ENCODE measurements around the gene ERBB4.
A peak's percentile ranks its signal among the peaks of the same experiment; 100 is the strongest.

ERBB4 gene

DNA sequence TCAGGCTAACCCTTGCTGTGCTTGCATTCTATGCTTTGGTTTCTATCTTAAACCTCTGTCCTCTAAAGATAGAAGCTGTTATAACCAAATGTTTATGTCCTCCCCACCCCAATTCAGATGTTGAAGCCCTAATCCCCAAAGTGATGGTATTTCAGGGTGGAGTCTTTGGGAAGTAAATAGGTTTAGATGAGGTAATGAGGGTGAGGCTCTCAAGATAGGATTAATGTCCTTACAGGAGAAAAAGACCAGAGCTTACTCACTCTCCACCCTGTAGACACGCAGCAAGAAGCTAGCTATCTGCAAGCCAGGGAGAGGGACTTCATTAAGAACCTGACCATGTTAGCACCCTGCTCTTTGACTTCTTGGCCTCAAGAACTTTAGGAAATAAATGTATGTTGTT is 362.5 kb downstream of the ERBB4 start:
- no peak overlapping the region for H3K27ac ChIP-seq
- no peaks in the 10 kb centered on the region for H3K36me3 ChIP-seq (ENCODE audit: insufficient read depth)
- H2AFZ ChIP-seq (ENCODE audit: low read depth) = peak overlapping the region; percentile 1; the same call in 1 of the 2 replicates
- no peak overlapping the region for H3K4me3 ChIP-seq (IDR thresholded peaks at IDR 0.05; ENCODE audit: insufficient read depth, low read depth, low read length)
- H3K4me1 ChIP-seq (ENCODE audit: low read depth, poor library complexity, severe bottlenecking) = peaks cover 7% of the 10 kb centered on the region
- no peaks in the 10 kb centered on the region for H4K20me1 ChIP-seq (ENCODE audit: insufficient read depth)
- H3K4me2 ChIP-seq = no peak overlapping the region; the same call in 1 of the 2 replicates
- TF ChIP-seq, protein P1, sequence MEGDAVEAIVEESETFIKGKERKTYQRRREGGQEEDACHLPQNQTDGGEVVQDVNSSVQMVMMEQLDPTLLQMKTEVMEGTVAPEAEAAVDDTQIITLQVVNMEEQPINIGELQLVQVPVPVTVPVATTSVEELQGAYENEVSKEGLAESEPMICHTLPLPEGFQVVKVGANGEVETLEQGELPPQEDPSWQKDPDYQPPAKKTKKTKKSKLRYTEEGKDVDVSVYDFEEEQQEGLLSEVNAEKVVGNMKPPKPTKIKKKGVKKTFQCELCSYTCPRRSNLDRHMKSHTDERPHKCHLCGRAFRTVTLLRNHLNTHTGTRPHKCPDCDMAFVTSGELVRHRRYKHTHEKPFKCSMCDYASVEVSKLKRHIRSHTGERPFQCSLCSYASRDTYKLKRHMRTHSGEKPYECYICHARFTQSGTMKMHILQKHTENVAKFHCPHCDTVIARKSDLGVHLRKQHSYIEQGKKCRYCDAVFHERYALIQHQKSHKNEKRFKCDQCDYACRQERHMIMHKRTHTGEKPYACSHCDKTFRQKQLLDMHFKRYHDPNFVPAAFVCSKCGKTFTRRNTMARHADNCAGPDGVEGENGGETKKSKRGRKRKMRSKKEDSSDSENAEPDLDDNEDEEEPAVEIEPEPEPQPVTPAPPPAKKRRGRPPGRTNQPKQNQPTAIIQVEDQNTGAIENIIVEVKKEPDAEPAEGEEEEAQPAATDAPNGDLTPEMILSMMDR (conservative IDR thresholded peaks at IDR 0.05; ENCODE audit: low read depth, low read length) = no peak
- no peak overlapping the region for H3K9ac ChIP-seq
- no peaks in the 10 kb centered on the region for H3K79me2 ChIP-seq (ENCODE audit: insufficient read depth, low read depth)
- H3K27me3 ChIP-seq (ENCODE audit: insufficient read depth, low read depth) = no peaks in the 10 kb centered on the region

DNA sequence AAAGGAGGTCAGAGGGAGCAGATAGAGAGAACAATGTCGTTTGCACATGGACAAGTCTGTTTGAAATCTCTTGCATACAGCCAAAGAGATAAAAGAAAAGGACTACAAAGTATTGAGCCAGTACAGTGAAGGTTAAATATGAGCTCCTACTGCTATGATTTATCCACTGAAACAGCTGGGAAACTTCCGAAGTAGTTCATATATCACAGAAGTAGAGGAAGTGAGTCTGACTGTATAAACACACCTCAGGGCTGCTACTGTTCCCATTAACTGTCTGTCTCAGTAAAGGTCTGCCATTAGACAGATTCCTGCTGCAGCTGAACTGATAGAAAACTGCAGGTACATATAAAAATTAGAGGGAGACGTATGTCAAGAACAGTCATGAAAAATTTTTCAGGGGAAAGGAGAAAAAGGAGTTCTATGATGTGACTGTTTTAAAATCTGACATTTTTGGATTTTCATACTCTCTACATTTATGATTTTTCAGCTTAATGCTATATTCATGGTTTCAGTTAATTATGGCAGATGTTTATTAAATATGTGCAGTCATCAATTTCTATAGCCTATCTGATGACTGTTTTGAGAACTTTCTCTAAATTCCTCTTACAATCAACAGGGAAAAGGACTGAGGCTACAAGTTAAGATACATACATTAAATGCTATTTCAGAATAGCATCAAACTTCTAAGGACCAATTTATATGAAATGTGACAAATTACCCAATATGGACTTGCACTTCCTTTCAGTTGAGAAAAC is 364.7 kb downstream of the ERBB4 start:
- Histone ChIP-seq H3K4me3 (IDR thresholded peaks at IDR 0.05; ENCODE audit: insufficient read depth, low read depth, low read length) (no peak overlapping the region), H3K36me3 (ENCODE audit: insufficient read depth) (no peaks in the 10 kb centered on the region), H3K27ac (no peak overlapping the region), H3K4me1 (ENCODE audit: low read depth, poor library complexity, severe bottlenecking) (peaks cover 7% of the 10 kb centered on the region), H4K20me1 (ENCODE audit: insufficient read depth) (no peaks in the 10 kb centered on the region), H3K9ac (no peak overlapping the region), H3K79me2 (ENCODE audit: insufficient read depth, low read depth) (no peaks in the 10 kb centered on the region), H3K27me3 (ENCODE audit: insufficient read depth, low read depth) (no peaks in the 10 kb centered on the region), H2AFZ (ENCODE audit: low read depth) (no peak overlapping the region), H3K4me2 (no peak overlapping the region)
- TF ChIP-seq, protein P1 (conservative IDR thresholded peaks at IDR 0.05; ENCODE audit: low read depth, low read length) = no peak

DNA sequence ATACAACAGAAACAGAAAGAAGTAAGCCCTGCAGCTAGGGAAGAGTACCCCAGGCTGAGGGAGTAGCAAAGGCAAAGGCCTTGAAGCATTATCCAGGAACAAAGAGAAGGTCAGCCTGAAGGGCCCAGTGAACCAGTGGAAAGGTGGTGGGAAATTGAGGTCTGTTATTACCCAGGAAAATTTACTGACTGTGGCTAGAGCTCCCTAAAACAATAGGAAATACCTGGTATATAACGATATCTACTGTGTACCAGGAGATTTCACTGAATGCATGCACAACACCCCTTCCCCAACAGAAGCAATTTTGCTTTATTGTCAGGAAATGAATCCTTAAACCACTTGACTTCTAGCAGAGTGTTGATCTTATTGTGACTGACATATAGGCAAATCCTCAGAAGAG is 365.3 kb downstream of the ERBB4 start:
- H4K20me1 ChIP-seq (ENCODE audit: insufficient read depth) = no peaks in the 10 kb centered on the region
- H3K36me3 ChIP-seq (ENCODE audit: insufficient read depth) = no peaks in the 10 kb centered on the region
- peaks cover 7% of the 10 kb centered on the region for H3K4me1 ChIP-seq (ENCODE audit: low read depth, poor library complexity, severe bottlenecking)
- H3K79me2 ChIP-seq (ENCODE audit: insufficient read depth, low read depth) = no peaks in the 10 kb centered on the region
- H3K27me3 ChIP-seq (ENCODE audit: insufficient read depth, low read depth) = no peaks in the 10 kb centered on the region
- TF ChIP-seq, protein P1 (conservative IDR thresholded peaks at IDR 0.05; ENCODE audit: low read depth, low read length) = no peak
- no peak overlapping the region for H3K9ac ChIP-seq
- no peak overlapping the region for H3K4me2 ChIP-seq
- H2AFZ ChIP-seq (ENCODE audit: low read depth) = no peak overlapping the region
- no peak overlapping the region for H3K4me3 ChIP-seq (IDR thresholded peaks at IDR 0.05; ENCODE audit: insufficient read depth, low read depth, low read length)
- no peak overlapping the region for H3K27ac ChIP-seq

DNA sequence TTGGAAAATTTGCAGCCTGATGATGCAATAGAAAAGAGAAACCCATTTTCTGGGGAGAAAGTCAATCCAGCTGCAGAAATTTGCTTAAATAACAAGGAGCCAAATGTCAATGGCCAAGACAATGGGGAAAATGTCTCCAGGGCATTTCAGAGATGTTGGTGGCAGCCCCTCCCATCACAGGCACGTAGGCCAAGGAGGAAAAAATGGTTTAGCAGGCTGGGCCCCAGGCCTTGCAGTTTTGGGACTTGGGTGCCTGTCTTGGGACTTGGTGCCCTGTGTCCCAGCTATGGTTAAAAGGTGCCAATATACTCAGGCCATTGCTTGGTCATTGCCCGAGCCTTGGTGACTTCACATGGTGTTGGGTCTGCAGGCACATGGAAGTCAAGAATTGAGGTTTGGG is 368.2 kb downstream of the ERBB4 start:
- Histone ChIP-seq H4K20me1 (ENCODE audit: insufficient read depth) (no peaks in the 10 kb centered on the region), H3K36me3 (ENCODE audit: insufficient read depth) (no peaks in the 10 kb centered on the region), H3K27ac (no peak overlapping the region), H3K9ac (no peak overlapping the region), H3K4me2 (no peak overlapping the region), H3K4me1 (ENCODE audit: low read depth, poor library complexity, severe bottlenecking) (no peaks in the 10 kb centered on the region), H3K27me3 (ENCODE audit: insufficient read depth, low read depth) (no peaks in the 10 kb centered on the region), H3K4me3 (IDR thresholded peaks at IDR 0.05; ENCODE audit: insufficient read depth, low read depth, low read length) (no peak overlapping the region), H3K79me2 (ENCODE audit: insufficient read depth, low read depth) (no peaks in the 10 kb centered on the region), H2AFZ (ENCODE audit: low read depth) (no peak overlapping the region)
- TF ChIP-seq, protein P1 (conservative IDR thresholded peaks at IDR 0.05; ENCODE audit: low read depth, low read length) = no peak

All from KMS-11 (cell line).